Measurements from ENCODE around the gene MAD1L1. TPM values are rescaled to one million over a fixed set of nuclear protein-coding genes. Genes with fewer than 3 reads are reported as not detected.

MAD1L1 gene
- total and polyA plus RNA-seq, 7 experiments from 2014 or later = 112 to 314 (median 136) TPM

DNA sequence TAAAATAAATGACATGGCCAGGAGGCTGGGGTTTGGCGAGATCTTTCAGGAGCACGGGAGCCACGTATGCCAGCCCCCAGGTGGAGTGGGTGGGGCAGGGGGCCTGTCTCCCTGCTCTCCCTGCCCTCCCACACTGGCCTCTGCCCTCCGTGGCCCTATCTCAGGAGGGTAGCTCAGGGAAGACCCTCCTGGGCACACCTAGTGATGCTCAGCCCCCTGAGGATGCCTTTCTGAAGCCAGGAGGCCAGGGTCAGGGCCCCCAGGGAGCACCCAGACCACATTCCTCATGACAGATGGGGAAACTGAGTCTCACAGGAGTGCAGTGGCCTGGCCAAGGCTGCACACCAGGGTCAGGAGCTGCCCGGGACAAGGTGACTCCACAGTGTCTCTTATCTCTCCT is 339.3 kb downstream of the MAD1L1 start:
- intact Hi-C loops (cut with micrococcal nuclease) = no loop called here
- Mint-ChIP-seq H3K4me1 (peaks cover 14 to 36% (median 16%) of the 10 kb centered on the region in 7 donors), H3K36me3 (peaks cover 3 to 22% (median 9%) of the 10 kb centered on the region in 5 donors), H3K9me3 (peaks cover 0 to 3% (median 0%) of the 10 kb centered on the region in 11 donors), H3K27ac (peak overlapping the region in 5 of 9 donors; percentile 25 to 77 (median 58)), H3K27me3 (no peaks in the 10 kb centered on the region), H3K4me3 (no peak overlapping the region)
- Histone ChIP-seq H3K9me3 (ENCODE audit: control insufficient read depth in 2 of 3, low read length in 3 of 3) (no peaks in the 10 kb centered on the region), H3K27ac (ENCODE audit: low read depth, low read length) (no peak overlapping the region), H3K36me3 (ENCODE audit: control insufficient read depth in 2 of 3, insufficient read depth in 3 of 3, low read length in 3 of 3) (peaks cover 0 to 89% (median 6%) of the 10 kb centered on the region in 3 experiments), H3K4me1 (ENCODE audit: control insufficient read depth in 2 of 2, insufficient read depth in 2 of 2, low read length in 2 of 2) (no peaks in the 10 kb centered on the region), H3K4me3 (ENCODE audit: low read length) (no peak overlapping the region), H3K27me3 (ENCODE audit: control insufficient read depth in 2 of 2, insufficient read depth in 2 of 2, low read length in 2 of 2) (no peaks in the 10 kb centered on the region)
- ChIA-PET CTCF (no interaction called here), POLR2A (interaction anchor here (0.7 kb wide), 1 partner anchor 76 kb away, joined by 3 read pairs; no protein-coding TSS in a partner anchor)
- ATAC-seq (no peak), DNase-seq (no peak)

DNA sequence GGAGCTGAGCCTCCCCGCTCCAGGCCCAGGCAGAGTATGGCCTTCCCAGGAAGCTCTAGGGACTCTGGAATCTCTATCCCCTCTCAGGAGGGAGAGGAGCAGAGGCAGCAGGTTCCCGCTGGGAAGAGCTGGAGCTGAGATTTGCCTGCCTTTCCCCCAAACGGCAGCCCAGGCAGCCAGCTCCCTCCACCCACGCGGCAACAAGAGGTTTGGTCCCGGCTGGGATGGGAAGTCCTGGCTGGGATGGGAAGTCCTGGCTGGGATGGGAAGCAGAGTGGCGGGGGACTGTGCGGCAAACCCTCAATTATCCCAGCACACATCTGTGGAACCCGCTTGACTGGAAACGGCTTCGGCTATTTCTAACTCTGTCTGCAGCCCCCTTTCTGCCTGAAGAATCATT is 339.7 kb downstream of the MAD1L1 start:
- Histone ChIP-seq H3K27me3 (ENCODE audit: control insufficient read depth in 2 of 2, insufficient read depth in 2 of 2, low read length in 2 of 2) (no peaks in the 10 kb centered on the region), H3K9me3 (ENCODE audit: control insufficient read depth in 2 of 3, low read length in 3 of 3) (no peaks in the 10 kb centered on the region), H3K27ac (ENCODE audit: low read depth, low read length) (no peak overlapping the region), H3K4me1 (ENCODE audit: control insufficient read depth in 2 of 2, insufficient read depth in 2 of 2, low read length in 2 of 2) (no peaks in the 10 kb centered on the region), H3K36me3 (ENCODE audit: control insufficient read depth in 2 of 3, insufficient read depth in 3 of 3, low read length in 3 of 3) (peaks cover 3 to 89% (median 5%) of the 10 kb centered on the region in 3 experiments), H3K4me3 (ENCODE audit: low read length) (no peak overlapping the region)
- Mint-ChIP-seq H3K4me1 (peaks cover 14 to 36% (median 20%) of the 10 kb centered on the region in 7 donors), H3K27ac (peak overlapping the region in 3 of 9 donors; percentile 21 to 33 (median 32)), H3K27me3 (no peaks in the 10 kb centered on the region), H3K4me3 (peak overlapping the region in 1 of 10 donors; percentile 11), H3K36me3 (peaks cover 4 to 24% (median 13%) of the 10 kb centered on the region in 5 donors), H3K9me3 (peaks cover 0 to 7% (median 0%) of the 10 kb centered on the region in 11 donors)
- intact Hi-C loops (cut with micrococcal nuclease) = no loop called here
- ChIA-PET POLR2A (no interaction called here), CTCF (no interaction called here)
- ATAC-seq (no peak), DNase-seq (no peak)

DNA sequence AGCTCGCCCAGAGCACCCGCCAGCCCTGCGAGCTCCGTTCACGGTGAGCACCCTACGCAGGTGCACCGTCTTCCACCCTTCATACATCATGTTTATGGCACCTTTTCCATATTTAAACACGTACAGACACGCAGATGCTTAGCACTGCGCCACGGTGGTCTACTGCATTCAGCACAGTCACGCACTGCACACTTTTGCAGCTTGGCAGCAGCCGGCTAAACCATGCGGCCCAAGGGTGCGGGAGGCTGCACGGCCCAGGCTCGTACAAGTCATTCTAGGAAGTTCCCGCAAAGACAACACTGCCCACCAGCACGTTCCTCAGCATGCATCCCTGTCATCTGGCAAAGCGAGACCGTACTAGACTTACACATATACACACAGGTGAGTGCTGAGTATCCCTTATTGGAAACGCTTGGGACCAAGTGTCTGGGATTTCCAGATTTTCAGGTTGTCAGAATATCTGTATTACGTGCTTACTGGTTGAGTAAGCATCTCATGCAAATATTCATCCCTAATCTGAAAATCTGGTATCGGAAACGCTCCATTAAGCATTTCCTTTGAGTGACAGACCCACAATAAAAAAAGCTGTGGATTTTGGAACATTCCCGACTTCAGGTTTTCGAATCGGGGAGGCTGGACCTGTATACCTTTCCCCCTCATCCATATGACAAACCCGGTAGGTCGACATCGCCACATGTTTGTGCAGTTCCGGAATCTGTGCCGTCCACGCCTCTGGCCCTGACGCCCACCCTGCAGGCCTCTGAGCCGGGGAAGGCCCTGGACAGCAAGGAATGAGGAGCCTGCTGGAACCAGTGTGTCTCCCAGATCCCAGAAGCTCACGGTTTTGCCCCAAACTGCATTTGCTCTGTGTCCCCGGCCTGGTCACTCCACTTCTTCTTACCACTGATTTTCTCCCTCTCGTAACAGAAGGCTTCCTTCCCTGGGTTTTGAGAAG is 340.5 kb downstream of the MAD1L1 start:
- Mint-ChIP-seq H3K27ac (peak overlapping the region in 7 of 9 donors; percentile 32 to 88 (median 64)), H3K4me1 (peaks cover 14 to 36% (median 24%) of the 10 kb centered on the region in 7 donors), H3K27me3 (no peaks in the 10 kb centered on the region), H3K36me3 (peaks cover 4 to 28% (median 19%) of the 10 kb centered on the region in 5 donors), H3K9me3 (peaks cover 0 to 12% (median 0%) of the 10 kb centered on the region in 11 donors), H3K4me3 (peak overlapping the region in 1 of 10 donors; percentile 11)
- ATAC-seq (no peak), DNase-seq (no peak)
- Histone ChIP-seq H3K4me3 (ENCODE audit: low read length) (no peak overlapping the region), H3K27ac (ENCODE audit: low read depth, low read length) (no peak overlapping the region), H3K27me3 (ENCODE audit: control insufficient read depth in 2 of 2, insufficient read depth in 2 of 2, low read length in 2 of 2) (no peaks in the 10 kb centered on the region), H3K4me1 (ENCODE audit: control insufficient read depth in 2 of 2, insufficient read depth in 2 of 2, low read length in 2 of 2) (no peaks in the 10 kb centered on the region), H3K9me3 (ENCODE audit: control insufficient read depth in 2 of 3, low read length in 3 of 3) (no peaks in the 10 kb centered on the region), H3K36me3 (ENCODE audit: control insufficient read depth in 2 of 3, insufficient read depth in 3 of 3, low read length in 3 of 3) (peaks cover 0 to 89% (median 7%) of the 10 kb centered on the region in 3 experiments)
- POLR2A ChIA-PET = no interaction called here
- intact Hi-C loops (cut with micrococcal nuclease) = loop anchor here in 1 of 2 donors (1.0 kb wide), 1 partner anchor 48 kb away; no protein-coding TSS in a partner anchor
- CTCF ChIA-PET = no interaction called here

DNA sequence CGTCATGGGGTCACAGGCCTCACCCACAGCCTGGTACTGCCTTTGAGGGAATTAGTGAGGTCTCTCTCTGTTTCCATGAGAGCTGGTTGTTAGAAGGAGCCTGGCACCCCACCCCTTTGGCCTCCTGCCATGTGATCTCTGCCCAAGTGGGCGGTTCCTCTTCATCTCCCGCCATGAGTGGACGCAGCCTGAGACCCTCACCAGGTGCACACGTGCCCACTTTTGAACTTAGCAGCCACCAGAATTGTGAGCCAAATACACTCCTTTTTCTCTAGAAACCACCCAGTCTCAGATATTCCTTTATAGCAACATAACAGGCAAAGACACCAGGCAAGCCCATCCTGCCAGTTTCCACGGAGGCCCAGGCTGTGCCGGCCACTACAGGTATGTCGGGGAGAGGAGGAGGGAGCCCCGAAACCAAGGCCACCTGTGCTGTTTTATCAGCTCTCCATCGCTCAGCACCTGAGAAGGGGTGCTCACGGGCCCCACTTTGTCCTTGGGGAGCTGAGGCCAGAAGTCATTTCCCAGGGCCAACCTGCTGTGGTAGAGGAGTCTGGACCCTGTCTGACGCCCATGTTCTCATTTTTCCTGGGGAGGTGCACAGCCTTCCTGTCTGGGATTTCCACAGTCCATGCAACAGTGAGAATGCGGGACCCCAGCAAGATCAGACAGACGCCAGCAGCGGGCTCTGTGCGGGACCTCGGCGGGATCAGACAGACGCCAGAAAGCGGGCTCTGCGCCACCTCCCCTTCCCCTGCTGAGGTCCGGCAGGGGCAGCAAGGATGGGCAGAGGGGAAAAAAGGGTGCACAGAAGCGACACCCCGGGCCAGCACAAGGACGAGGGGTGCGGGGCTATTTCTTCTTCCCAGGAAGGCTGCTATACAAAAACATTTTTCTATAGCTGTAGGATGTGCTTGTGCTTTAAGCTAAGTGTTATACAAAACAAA is 342.2 kb downstream of the MAD1L1 start:
- peaks cover 0 to 12% (median 0%) of the 10 kb centered on the region in 11 donors for H3K9me3 Mint-ChIP-seq
- POLR2A ChIA-PET = no interaction called here
- H3K36me3 ChIP-seq (ENCODE audit: control insufficient read depth in 2 of 3, insufficient read depth in 3 of 3, low read length in 3 of 3) = peaks cover 0 to 89% (median 7%) of the 10 kb centered on the region in 3 experiments

DNA sequence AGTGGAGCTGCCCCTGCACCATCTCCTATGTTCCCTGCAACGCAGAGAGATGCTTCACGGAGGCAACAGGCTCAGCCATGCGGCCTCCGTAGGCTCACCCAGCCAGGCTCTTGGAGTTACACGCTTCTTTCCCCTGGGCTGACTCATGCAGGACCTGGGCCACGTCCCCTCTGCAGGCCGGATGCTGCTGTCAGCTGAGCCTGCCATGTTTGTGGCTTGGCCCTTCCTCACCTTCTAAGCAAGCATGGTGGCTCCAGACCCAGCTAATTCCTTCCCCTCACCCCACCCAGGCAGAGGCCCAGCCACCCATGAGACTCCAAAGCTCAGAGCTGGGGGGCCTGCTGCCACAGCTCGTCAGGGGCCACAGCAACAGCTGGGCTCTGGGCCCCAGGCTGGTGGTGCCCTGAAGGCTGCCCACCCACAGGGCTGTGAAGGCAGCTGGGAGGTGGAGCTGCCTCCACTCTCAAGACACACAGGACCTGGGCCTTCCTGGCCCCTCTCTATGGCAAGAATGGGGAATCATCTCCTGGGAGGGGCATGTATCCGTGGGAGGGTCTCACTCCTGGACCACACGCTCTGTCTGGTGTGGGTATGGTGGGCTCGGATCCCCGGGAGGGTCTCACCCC is 343.1 kb downstream of the MAD1L1 start:
- intact Hi-C loops (cut with micrococcal nuclease) = no loop called here
- no peaks in the 10 kb centered on the region for H3K4me1 ChIP-seq (ENCODE audit: control insufficient read depth in 2 of 2, insufficient read depth in 2 of 2, low read length in 2 of 2)
- ATAC-seq (peak; percentile 24), DNase-seq (peak in 1 of 9 donors; percentile 18)
- Mint-ChIP-seq H3K36me3 (peaks cover 4 to 43% (median 19%) of the 10 kb centered on the region in 5 donors), H3K27me3 (no peaks in the 10 kb centered on the region), H3K4me3 (peak overlapping the region in 2 of 10 donors; percentile 25 to 67), H3K4me1 (peaks cover 14 to 45% (median 25%) of the 10 kb centered on the region in 7 donors), H3K27ac (peak overlapping the region in 6 of 9 donors; percentile 36 to 91 (median 72)), H3K9me3 (peaks cover 0 to 12% (median 0%) of the 10 kb centered on the region in 11 donors)
- peaks cover 0 to 88% (median 7%) of the 10 kb centered on the region in 3 experiments for H3K36me3 ChIP-seq (ENCODE audit: control insufficient read depth in 2 of 3, insufficient read depth in 3 of 3, low read length in 3 of 3)
- no peaks in the 10 kb centered on the region for H3K27me3 ChIP-seq (ENCODE audit: control insufficient read depth in 2 of 2, insufficient read depth in 2 of 2, low read length in 2 of 2)
- H3K4me3 ChIP-seq (ENCODE audit: low read length) = no peak overlapping the region
- H3K9me3 ChIP-seq (ENCODE audit: control insufficient read depth in 2 of 3, low read length in 3 of 3) = no peaks in the 10 kb centered on the region
- ChIA-PET CTCF (no interaction called here), POLR2A (no interaction called here)
- no peak overlapping the region for H3K27ac ChIP-seq (ENCODE audit: low read depth, low read length)

More for the DNA sequence above, 342.2 kb downstream of the MAD1L1 start:
- DNase-seq (no peak), ATAC-seq (no peak)
- Mint-ChIP-seq H3K4me3 (peak overlapping the region in 1 of 10 donors; percentile 67), H3K27me3 (no peaks in the 10 kb centered on the region), H3K27ac (peak overlapping the region in 8 of 9 donors; percentile 47 to 91 (median 72)), H3K36me3 (peaks cover 4 to 39% (median 19%) of the 10 kb centered on the region in 5 donors), H3K4me1 (peaks cover 12 to 40% (median 20%) of the 10 kb centered on the region in 7 donors)
- H3K4me1 ChIP-seq (ENCODE audit: control insufficient read depth in 2 of 2, insufficient read depth in 2 of 2, low read length in 2 of 2) = no peaks in the 10 kb centered on the region
- no peak overlapping the region for H3K27ac ChIP-seq (ENCODE audit: low read depth, low read length)
- CTCF ChIA-PET = no interaction called here
- no peak overlapping the region for H3K4me3 ChIP-seq (ENCODE audit: low read length)
- intact Hi-C loops (cut with micrococcal nuclease) = no loop called here
- H3K27me3 ChIP-seq (ENCODE audit: control insufficient read depth in 2 of 2, insufficient read depth in 2 of 2, low read length in 2 of 2) = no peaks in the 10 kb centered on the region
- H3K9me3 ChIP-seq (ENCODE audit: control insufficient read depth in 2 of 3, low read length in 3 of 3) = no peaks in the 10 kb centered on the region

DNA sequence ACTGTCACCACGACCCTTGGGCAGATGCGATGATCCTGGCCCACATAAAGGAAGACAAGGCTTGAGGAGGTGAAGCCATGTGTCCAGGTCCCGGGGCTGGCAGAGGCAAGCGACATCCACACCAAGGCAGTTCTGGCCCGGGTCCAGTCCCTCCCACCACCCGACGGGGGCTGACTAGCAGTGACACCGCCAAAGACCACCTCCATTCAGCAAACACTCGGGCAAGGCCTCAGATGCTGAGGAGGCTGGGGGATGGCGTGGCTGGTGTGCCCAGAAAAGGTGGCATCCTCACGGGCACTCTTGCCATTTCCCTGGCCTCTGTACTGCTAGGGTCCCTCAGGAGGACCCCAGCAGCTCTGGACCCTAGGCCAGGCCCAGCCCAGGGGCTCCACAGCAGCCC is 343.7 kb downstream of the MAD1L1 start:
- no peak for ATAC-seq
- Histone ChIP-seq H3K4me3 (ENCODE audit: low read length) (no peak overlapping the region), H3K27me3 (ENCODE audit: control insufficient read depth in 2 of 2, insufficient read depth in 2 of 2, low read length in 2 of 2) (no peaks in the 10 kb centered on the region), H3K4me1 (ENCODE audit: control insufficient read depth in 2 of 2, insufficient read depth in 2 of 2, low read length in 2 of 2) (no peaks in the 10 kb centered on the region), H3K27ac (ENCODE audit: low read depth, low read length) (no peak overlapping the region), H3K9me3 (ENCODE audit: control insufficient read depth in 2 of 3, low read length in 3 of 3) (no peaks in the 10 kb centered on the region), H3K36me3 (ENCODE audit: control insufficient read depth in 2 of 3, insufficient read depth in 3 of 3, low read length in 3 of 3) (peaks cover 0 to 84% (median 7%) of the 10 kb centered on the region in 3 experiments)
- Mint-ChIP-seq H3K4me1 (peaks cover 13 to 49% (median 25%) of the 10 kb centered on the region in 7 donors), H3K9me3 (peaks cover 0 to 12% (median 0%) of the 10 kb centered on the region in 11 donors), H3K27me3 (no peaks in the 10 kb centered on the region), H3K4me3 (peak overlapping the region in 1 of 10 donors; percentile 67), H3K27ac (peak overlapping the region in 4 of 9 donors; percentile 16 to 80 (median 42)), H3K36me3 (peaks cover 4 to 42% (median 19%) of the 10 kb centered on the region in 5 donors)
- POLR2A ChIA-PET = no interaction called here
- intact Hi-C loops (cut with micrococcal nuclease) = no loop called here
- no peak for DNase-seq
- CTCF ChIA-PET = no interaction called here
